Measurements from ENCODE around the gene PDE6B. TPM values are rescaled to one million over a fixed set of nuclear protein-coding genes. Genes with fewer than 3 reads are reported as not detected.

Gene PDE6B
- total RNA-seq, 2 experiments from 2014 or later = not detected

- Histone ChIP-seq H3K4me3 (ENCODE audit: low read depth, low read length, poor library complexity, severe bottlenecking) (no peak overlapping the region), H3K9me2 (ENCODE audit: insufficient read depth, low read length) (no peaks in the 10 kb centered on the region), H3K36me3 (ENCODE audit: insufficient read depth, low read length) (no peaks in the 10 kb centered on the region), H3K9me3 (ENCODE audit: low read length) (peaks cover 7% of the 10 kb centered on the region; the same call in 1 of the 2 replicates), H3K4me1 (ENCODE audit: insufficient read depth, low read length, poor library complexity, severe bottlenecking) (no peaks in the 10 kb centered on the region), H3K27ac (ENCODE audit: low read depth, low read length, poor library complexity, severe bottlenecking) (no peak overlapping the region), H2AFZ (ENCODE audit: low read length) (no peak overlapping the region), H3K4me2 (ENCODE audit: low read length) (no peak overlapping the region), H3K79me2 (ENCODE audit: insufficient read depth, low read depth, low read length) (no peaks in the 10 kb centered on the region), H4K20me1 (ENCODE audit: insufficient read depth, low read length) (no peaks in the 10 kb centered on the region)
- CTCF ChIA-PET (ENCODE audit: unreplicated experiment) = no interaction called here
- intact Hi-C loops (cut with micrococcal nuclease; ENCODE audit: unreplicated experiment) = no loop called here
- POLR2A ChIA-PET = no interaction called here
- DNase-seq (ENCODE audit: low spot score) = no peak
- TF ChIP-seq EZH2phosphoT487 (IDR thresholded peaks at IDR 0.05; ENCODE audit: borderline replicate concordance, low read depth, low read length) = no peak
- no peak for TF ChIP-seq CTCF (conservative IDR thresholded peaks at IDR 0.05; ENCODE audit: low read length)
- BruUV-seq (replicated peaks) = no TSS peak
Observed at GRCh38 chr4:583820-584219, 41.6 kb upstream of the PDE6B start.

DNA sequence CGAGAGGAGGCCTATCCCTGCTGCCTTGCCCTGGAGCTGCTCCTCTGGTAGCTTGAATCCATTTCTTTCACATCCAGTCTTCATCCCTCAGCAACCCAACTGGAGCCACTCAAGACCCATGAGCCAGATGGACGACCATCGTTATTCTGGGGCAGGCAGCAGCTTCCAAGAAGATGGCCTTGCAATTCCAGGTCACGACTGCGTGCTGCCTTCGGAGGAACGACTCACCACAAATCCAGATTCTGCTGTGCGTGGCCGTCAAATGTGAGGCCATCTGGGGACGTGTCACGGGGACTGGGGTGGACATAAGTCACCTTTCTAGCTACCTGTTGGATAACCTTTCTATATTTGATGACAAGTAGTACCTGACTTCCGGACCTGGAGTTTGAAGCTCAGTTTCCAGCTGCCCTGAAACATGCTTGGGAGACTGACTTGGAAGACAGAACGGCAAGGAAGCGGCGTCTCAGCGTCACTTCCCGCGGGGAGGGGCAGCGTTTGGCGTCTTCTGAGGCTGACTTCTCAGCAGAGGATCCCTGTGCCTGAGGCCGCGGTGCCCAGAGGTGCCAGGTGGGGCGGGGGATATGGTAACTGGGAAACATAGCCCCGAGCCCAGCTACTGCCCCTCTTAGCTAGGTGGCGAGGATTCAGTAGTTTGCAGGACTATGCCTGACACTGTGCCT lies 37.6 kb upstream of the PDE6B start:
- TF ChIP-seq CTCF (conservative IDR thresholded peaks at IDR 0.05; ENCODE audit: low read length) = no peak
- no peak for TF ChIP-seq EZH2phosphoT487 (IDR thresholded peaks at IDR 0.05; ENCODE audit: borderline replicate concordance, low read depth, low read length)
- Histone ChIP-seq H3K4me1 (ENCODE audit: insufficient read depth, low read length, poor library complexity, severe bottlenecking) (no peaks in the 10 kb centered on the region), H3K27ac (ENCODE audit: low read depth, low read length, poor library complexity, severe bottlenecking) (no peak overlapping the region), H3K36me3 (ENCODE audit: insufficient read depth, low read length) (no peaks in the 10 kb centered on the region), H3K9me3 (ENCODE audit: low read length) (peaks cover 7% of the 10 kb centered on the region; the same call in 1 of the 2 replicates), H2AFZ (ENCODE audit: low read length) (no peak overlapping the region), H3K9me2 (ENCODE audit: insufficient read depth, low read length) (no peaks in the 10 kb centered on the region), H4K20me1 (ENCODE audit: insufficient read depth, low read length) (no peaks in the 10 kb centered on the region), H3K79me2 (ENCODE audit: insufficient read depth, low read depth, low read length) (no peaks in the 10 kb centered on the region), H3K4me2 (ENCODE audit: low read length) (no peak overlapping the region), H3K4me3 (ENCODE audit: low read depth, low read length, poor library complexity, severe bottlenecking) (no peak overlapping the region)
- POLR2A ChIA-PET = no interaction called here
- intact Hi-C loops (cut with micrococcal nuclease; ENCODE audit: unreplicated experiment) = no loop called here
- no peak for DNase-seq (ENCODE audit: low spot score)
- CTCF ChIA-PET (ENCODE audit: unreplicated experiment) = no interaction called here
- no TSS peak for BruUV-seq (replicated peaks)

GRCh38 chr4:588351-588849 lies 37.0 kb upstream of the PDE6B start:
- Histone ChIP-seq H3K9me2 (ENCODE audit: insufficient read depth, low read length) (no peaks in the 10 kb centered on the region), H3K27ac (ENCODE audit: low read depth, low read length, poor library complexity, severe bottlenecking) (no peak overlapping the region), H3K4me2 (ENCODE audit: low read length) (no peak overlapping the region), H3K9me3 (ENCODE audit: low read length) (peaks cover 7% of the 10 kb centered on the region; the same call in 1 of the 2 replicates), H4K20me1 (ENCODE audit: insufficient read depth, low read length) (no peaks in the 10 kb centered on the region), H2AFZ (ENCODE audit: low read length) (no peak overlapping the region), H3K4me3 (ENCODE audit: low read depth, low read length, poor library complexity, severe bottlenecking) (no peak overlapping the region), H3K36me3 (ENCODE audit: insufficient read depth, low read length) (no peaks in the 10 kb centered on the region), H3K4me1 (ENCODE audit: insufficient read depth, low read length, poor library complexity, severe bottlenecking) (no peaks in the 10 kb centered on the region), H3K79me2 (ENCODE audit: insufficient read depth, low read depth, low read length) (no peaks in the 10 kb centered on the region)
- DNase-seq (ENCODE audit: low spot score) = no peak
- no peak for TF ChIP-seq EZH2phosphoT487 (IDR thresholded peaks at IDR 0.05; ENCODE audit: borderline replicate concordance, low read depth, low read length)
- TF ChIP-seq CTCF (conservative IDR thresholded peaks at IDR 0.05; ENCODE audit: low read length) = no peak
- BruUV-seq (replicated peaks) = no TSS peak
- ChIA-PET POLR2A (no interaction called here), CTCF (ENCODE audit: unreplicated experiment) (no interaction called here)
- intact Hi-C loops (cut with micrococcal nuclease; ENCODE audit: unreplicated experiment) = no loop called here
